Right atrium auricular region (tissue), 2 donors: ENCODE results near the gene GEMIN7. TPM values are rescaled to one million over a fixed set of nuclear protein-coding genes. Genes with fewer than 3 reads are reported as not detected.

Source experiments
- DNase-seq: peaks from one replicate; pipeline ENCODE4 v3.0.0-alpha.2; 2019; ENCODE audit warnings: low spot score
- H3K27ac ChIP-seq, 2 donors: fragments of 200-600 bp; sonication (generic); 1 replicate in 1 of 2; 2 replicates in 1 of 2; pipeline ENCODE4 v1.5.1; 2016 to 2019
- H3K27me3 ChIP-seq, 2 donors: fragments of 200-600 bp; sonication (generic); one replicate each; pipeline versions ENCODE4 v1.5.1 to v1.6.0; 2017 to 2019
- H3K36me3 ChIP-seq: fragments of 200-600 bp; sonication (generic); one replicate; pipeline ENCODE4 v1.5.1; 2016
- H3K4me1 ChIP-seq, 2 donors: fragments of 200-600 bp; sonication (generic); one replicate each; pipeline versions ENCODE4 v1.5.1 to v1.6.0; 2017 to 2019
- H3K4me3 ChIP-seq, 2 donors: fragments of 200-600 bp; sonication (generic); 1 replicate in 1 of 2; 2 replicates in 1 of 2; pipeline ENCODE4 v1.5.1; 2017 to 2019; ENCODE audit warnings: mild to moderate bottlenecking in 1 of 2, moderate library complexity in 1 of 2
- H3K9me3 ChIP-seq, 2 donors: fragments of 200-600 bp; sonication (generic); one replicate each; pipeline ENCODE4 v1.5.1; 2019
- total RNA-seq, 2 donors: library from RNA; depleted of rRNA; stranded (reverse); fragments of >200 nt; gene quantifications; one replicate each; pipeline ENCODE4 v1.1.0, GENCODE V29; 2016
- TF ChIP-seq, protein P1 (sequence below), 2 donors: fragments of 200-600 bp; sonication (generic); IDR thresholded peaks; one replicate each; pipeline ENCODE4 v1.5.1; 2019; ENCODE audit warnings: antibody characterized with exemption in 2 of 2

Gene GEMIN7
- total RNA-seq, 2 donors from 2014 or later, result 11.3 to 20.0 TPM

GRCh38 chr19:45121827-45122345 lies 42.8 kb downstream of the GEMIN7 start:
- TF ChIP-seq, protein P1, sequence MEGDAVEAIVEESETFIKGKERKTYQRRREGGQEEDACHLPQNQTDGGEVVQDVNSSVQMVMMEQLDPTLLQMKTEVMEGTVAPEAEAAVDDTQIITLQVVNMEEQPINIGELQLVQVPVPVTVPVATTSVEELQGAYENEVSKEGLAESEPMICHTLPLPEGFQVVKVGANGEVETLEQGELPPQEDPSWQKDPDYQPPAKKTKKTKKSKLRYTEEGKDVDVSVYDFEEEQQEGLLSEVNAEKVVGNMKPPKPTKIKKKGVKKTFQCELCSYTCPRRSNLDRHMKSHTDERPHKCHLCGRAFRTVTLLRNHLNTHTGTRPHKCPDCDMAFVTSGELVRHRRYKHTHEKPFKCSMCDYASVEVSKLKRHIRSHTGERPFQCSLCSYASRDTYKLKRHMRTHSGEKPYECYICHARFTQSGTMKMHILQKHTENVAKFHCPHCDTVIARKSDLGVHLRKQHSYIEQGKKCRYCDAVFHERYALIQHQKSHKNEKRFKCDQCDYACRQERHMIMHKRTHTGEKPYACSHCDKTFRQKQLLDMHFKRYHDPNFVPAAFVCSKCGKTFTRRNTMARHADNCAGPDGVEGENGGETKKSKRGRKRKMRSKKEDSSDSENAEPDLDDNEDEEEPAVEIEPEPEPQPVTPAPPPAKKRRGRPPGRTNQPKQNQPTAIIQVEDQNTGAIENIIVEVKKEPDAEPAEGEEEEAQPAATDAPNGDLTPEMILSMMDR (IDR thresholded peaks at IDR 0.05), result no peak
- no peak overlapping the region for H3K4me3 ChIP-seq
- no peaks in the 10 kb centered on the region for H3K27me3 ChIP-seq
- H3K36me3 ChIP-seq, result no peaks in the 10 kb centered on the region
- no peak for DNase-seq
- no peak overlapping the region for H3K27ac ChIP-seq
- H3K4me1 ChIP-seq, result peaks cover 0 to 20% of the 10 kb centered on the region in 2 donors
- H3K9me3 ChIP-seq, result no peaks in the 10 kb centered on the region

DNA sequence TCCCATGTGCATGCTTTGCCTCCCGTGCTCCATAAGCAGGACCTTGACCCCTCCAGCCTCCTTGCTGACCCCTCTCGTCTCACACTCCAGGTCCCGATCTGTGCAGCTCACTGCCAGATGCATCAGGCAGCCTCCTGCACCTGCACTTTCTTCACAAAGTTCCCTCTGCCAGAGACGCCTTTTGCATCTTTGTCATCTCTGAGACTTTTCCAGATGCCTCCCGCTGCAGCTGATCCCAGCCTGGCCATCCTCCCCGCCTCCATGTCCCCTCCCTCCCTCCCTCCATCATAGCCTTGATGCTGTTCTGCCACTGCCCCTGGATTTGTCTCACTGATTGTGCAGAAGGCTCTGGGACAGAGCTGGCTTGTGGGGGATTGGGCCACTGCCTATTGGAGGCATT lies 43.8 kb downstream of the GEMIN7 start:
- no peak for DNase-seq
- H3K4me1 ChIP-seq, result peaks cover 0 to 10% of the 10 kb centered on the region in 2 donors
- no peaks in the 10 kb centered on the region for H3K36me3 ChIP-seq
- H3K9me3 ChIP-seq, result no peaks in the 10 kb centered on the region
- no peak overlapping the region for H3K27ac ChIP-seq
- no peaks in the 10 kb centered on the region for H3K27me3 ChIP-seq
- TF ChIP-seq, protein P1 (IDR thresholded peaks at IDR 0.05), result no peak
- no peak overlapping the region for H3K4me3 ChIP-seq

GRCh38 chr19:45123440-45123850 lies 44.4 kb downstream of the GEMIN7 start:
- no peaks in the 10 kb centered on the region for H3K27me3 ChIP-seq
- peaks cover 0 to 4% of the 10 kb centered on the region in 2 donors for H3K4me1 ChIP-seq
- no peak overlapping the region for H3K4me3 ChIP-seq
- H3K27ac ChIP-seq, result no peak overlapping the region
- TF ChIP-seq, protein P1 (IDR thresholded peaks at IDR 0.05), result no peak
- no peak for DNase-seq
- H3K9me3 ChIP-seq, result no peaks in the 10 kb centered on the region
- H3K36me3 ChIP-seq, result no peaks in the 10 kb centered on the region

DNA sequence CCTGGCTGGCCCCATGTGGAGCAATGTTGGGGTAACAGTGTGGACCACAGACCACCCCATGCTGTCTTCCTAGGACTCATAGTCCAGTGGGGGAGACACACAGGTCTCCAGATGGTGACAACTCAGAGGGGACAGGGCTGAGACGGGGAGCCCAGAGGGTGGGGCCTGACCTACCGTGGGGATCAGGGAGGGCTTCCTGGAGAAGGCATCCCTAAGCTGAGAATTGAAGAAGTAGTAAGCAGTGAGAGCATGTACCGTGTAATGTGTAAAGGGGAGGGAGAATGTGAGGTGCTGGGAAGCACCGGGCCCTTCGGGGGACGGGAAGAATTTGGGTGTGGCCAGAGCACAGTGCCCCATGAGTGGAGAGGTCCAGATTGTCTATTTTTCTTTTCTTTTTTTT lies 45.0 kb downstream of the GEMIN7 start:
- H3K27ac ChIP-seq, result no peak overlapping the region
- no peaks in the 10 kb centered on the region for H3K9me3 ChIP-seq
- no peaks in the 10 kb centered on the region for H3K27me3 ChIP-seq
- TF ChIP-seq, protein P1 (IDR thresholded peaks at IDR 0.05), result no peak
- no peaks in the 10 kb centered on the region for H3K4me1 ChIP-seq
- no peak overlapping the region for H3K4me3 ChIP-seq
- no peak for DNase-seq
- H3K36me3 ChIP-seq, result no peaks in the 10 kb centered on the region

DNA sequence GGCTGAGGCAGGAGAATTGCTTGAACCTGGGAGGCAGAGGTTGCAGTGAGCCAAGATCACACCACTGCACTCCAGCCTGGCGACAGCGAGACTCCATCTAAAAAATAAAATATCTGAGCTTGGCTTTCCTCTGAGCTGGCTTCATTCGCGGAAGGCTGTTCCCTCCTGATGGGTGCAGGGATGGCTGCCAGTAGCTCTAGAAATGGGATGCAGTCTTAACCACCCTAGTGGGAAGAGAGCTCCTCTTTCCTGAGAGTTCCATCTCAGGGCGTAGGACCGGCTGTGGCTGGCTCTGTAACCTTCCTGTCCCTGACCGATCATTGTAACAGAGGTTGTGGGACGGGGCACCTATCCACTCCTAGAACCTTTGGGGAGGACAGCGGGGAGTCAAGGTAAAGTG lies 46.3 kb downstream of the GEMIN7 start:
- Histone ChIP-seq H3K27me3 (no peaks in the 10 kb centered on the region), H3K36me3 (no peaks in the 10 kb centered on the region), H3K9me3 (no peaks in the 10 kb centered on the region), H3K4me1 (no peaks in the 10 kb centered on the region), H3K4me3 (no peak overlapping the region), H3K27ac (no peak overlapping the region)
- DNase-seq, result no peak
- TF ChIP-seq, protein P1 (IDR thresholded peaks at IDR 0.05), result no peak

DNA sequence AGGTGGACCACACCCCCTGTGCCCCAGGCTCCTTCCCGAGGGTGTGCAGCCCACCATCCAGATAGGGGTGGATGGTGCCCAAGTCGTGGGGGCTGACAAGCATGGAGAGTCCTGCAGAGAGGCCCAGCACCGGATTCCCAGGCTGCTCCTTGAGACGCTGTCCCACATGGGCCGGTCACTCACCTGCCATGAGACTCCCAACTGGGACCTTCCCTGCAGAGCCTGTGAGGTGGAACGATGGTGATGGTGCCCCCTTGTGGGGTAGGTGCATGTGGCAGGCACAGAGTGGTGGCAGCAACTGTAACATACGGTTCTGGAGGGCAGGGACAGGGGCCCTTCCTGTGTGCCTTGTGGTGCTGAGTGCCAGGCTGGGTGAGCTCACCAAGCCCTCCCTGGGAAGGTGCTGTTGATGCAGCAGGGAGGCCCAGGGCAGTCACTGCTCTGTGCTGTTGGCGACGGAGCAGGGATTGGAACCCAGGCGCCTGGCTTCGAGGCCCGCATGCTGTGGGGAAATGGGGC lies 47.0 kb downstream of the GEMIN7 start:
- Histone ChIP-seq H3K27ac (no peak overlapping the region), H3K4me1 (no peaks in the 10 kb centered on the region), H3K9me3 (no peaks in the 10 kb centered on the region), H3K4me3 (no peak overlapping the region), H3K36me3 (no peaks in the 10 kb centered on the region), H3K27me3 (no peaks in the 10 kb centered on the region)
- TF ChIP-seq, protein P1 (IDR thresholded peaks at IDR 0.05), result peak; percentile 67 to 70
- no peak for DNase-seq
